GM21528 (cell line): ENCODE data around the gene MYNN.
"Not testable (repeated sequence)": the region's sequence is repeated elsewhere in the genome, so short reads cannot be mapped to it uniquely, and the experiment has no call there.

ENCODE experiments used
- ATAC-seq: cut with Tn5 transposase; IDR thresholded peaks from one replicate; pipeline ENCODE4 v1.9.1; 2021; ENCODE audit warnings: mild to moderate bottlenecking, moderate library complexity; ENCODE audit not compliant: unreplicated experiment, low FRiP score

Gene MYNN

GRCh38 chr3:169772897-169773816 is at the start of gene MYNN:
MYNN (plus strand) TSS chr3:169773396; CDS start chr3:169774296, 900 bp downstream.
- ATAC-seq, result peak; percentile 89

DNA sequence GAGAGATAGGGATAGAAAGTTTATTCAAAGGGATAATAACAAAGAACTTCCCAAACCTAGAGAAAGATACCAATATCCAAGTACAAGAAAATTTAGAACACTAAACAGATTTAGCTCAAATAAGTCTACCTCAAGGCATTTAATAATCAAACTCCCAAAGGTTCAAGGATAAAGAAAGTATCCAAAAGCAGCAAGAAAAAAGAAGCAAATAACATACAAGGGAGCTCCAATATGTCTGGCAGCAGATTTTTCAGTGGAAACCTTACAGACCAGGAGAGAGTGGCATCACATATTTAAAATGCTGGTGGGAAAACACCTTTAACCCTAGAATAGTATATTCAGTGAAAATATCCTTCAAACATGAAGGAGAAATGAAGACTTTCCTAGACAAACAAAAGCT is 41.3 kb upstream of the MYNN start:
- not testable (repeated sequence) for ATAC-seq

DNA sequence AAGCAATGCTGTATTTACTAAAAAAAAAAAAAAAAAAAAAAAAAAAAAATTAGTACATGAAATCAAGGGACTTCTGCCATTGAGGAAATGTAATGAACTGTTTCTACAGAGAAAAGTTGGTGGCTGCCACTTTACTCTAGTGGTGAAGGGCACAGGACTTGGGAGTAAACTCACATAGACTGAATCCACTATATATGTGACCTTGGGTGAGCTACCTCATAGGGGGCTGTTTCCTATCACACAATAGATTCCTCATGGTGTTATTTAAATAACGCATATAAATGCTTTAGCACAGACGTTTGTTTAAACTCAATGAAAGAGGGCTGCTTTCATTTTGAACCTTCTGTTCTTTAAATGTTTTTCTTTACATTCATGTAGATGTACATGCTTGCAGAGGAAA is 34.1 kb upstream of the MYNN start:
- no peak for ATAC-seq

GRCh38 chr3:169744366-169745054 is 28.7 kb upstream of the MYNN start:
- no peak for ATAC-seq

- ATAC-seq, result no peak
Observed at GRCh38 chr3:169746924-169747323, 26.3 kb upstream of the MYNN start.

- no peak for ATAC-seq
Observed at GRCh38 chr3:169748670-169749069, 24.5 kb upstream of the MYNN start.

DNA sequence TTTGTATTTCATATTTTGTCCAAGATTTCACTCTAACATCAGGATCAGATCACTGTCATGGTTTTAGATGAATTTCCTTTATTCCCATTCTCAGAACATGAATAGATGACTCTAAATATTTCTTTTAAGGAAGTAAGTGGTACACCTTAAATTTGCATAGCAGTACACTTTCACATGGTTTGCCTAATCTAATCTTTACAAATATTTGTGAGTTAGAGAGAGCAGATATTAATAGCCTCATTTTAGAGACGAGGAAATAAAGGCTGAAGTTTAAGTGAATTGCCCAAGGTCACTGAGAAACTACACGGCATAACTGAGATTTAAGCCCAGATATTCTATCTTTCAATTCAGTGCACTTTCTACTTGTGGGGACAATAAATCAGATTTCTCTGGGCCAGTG is 22.5 kb upstream of the MYNN start:
- no peak for ATAC-seq

- ATAC-seq, result no peak
Observed at GRCh38 chr3:169751875-169752274, 21.3 kb upstream of the MYNN start.

- no peak for ATAC-seq
Observed at GRCh38 chr3:169754711-169755110, 18.5 kb upstream of the MYNN start.

DNA sequence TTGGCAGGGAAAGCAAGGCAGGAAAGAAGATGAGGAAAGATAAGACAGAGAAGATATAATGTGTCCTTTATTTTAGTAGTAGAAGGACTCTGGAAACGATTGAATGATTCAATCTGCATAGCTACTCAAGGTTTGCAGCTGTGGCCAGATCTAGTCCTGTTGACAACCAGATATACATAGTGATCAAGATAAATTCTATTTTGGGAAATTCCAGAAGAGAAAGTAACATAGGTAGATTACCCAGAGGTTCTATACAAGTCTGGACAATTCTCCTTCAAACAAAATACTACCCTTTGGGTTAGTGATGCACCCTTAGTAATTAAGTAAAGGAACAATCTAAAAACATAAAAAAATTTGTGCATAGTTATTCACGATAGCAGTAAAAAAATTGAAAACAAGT is 17.7 kb upstream of the MYNN start:
- no peak for ATAC-seq

GRCh38 chr3:169758359-169758994 is 14.7 kb upstream of the MYNN start:
- ATAC-seq, result no peak

GRCh38 chr3:169759256-169759655 is 13.9 kb upstream of the MYNN start:
- peak; percentile 69 for ATAC-seq

DNA sequence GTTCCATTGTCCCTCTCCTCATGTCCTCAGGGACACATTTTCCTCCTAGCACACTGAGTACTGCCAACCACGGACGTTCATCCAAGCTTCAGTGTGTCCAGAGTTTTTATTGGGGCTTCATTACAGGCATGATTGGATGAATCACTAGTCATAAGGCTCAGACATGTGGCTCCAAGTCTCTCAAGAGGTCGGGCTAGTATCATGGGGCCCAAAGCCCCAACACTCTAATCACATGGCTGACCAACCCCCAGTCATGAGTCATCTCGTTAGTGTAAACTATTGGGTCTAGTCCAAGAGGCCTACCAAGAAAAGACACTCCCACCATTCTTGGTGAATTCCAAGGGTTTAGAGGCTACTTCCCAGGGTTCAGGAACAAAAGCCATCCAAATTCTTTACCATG is 12.7 kb upstream of the MYNN start:
- no peak for ATAC-seq

DNA sequence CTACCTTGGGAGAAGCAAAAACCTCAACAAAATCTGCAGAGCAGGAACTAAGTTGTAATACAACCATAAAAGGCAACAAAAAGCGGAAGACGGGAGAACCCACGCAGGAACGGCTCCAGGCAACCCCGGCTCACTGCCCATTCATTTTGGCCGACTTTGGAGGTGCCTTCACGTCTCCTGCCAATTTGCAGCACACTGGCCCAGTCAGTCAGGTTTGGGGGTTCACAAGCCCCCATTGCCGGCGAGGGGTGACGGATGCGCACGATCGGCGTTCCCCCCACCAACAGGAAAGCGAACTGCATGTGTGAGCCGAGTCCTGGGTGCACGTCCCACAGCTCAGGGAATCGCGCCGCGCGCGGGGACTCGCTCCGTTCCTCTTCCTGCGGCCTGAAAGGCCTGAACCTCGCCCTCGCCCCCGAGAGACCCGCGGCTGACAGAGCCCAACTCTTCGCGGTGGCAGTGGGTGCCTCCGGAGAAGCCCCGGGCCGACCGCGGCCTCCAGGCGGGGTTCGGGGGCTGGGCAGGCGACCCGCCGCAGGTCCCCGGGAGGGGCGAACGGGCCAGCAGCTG is 8.8 kb upstream of the MYNN start:
- peak; percentile 40 for ATAC-seq

DNA sequence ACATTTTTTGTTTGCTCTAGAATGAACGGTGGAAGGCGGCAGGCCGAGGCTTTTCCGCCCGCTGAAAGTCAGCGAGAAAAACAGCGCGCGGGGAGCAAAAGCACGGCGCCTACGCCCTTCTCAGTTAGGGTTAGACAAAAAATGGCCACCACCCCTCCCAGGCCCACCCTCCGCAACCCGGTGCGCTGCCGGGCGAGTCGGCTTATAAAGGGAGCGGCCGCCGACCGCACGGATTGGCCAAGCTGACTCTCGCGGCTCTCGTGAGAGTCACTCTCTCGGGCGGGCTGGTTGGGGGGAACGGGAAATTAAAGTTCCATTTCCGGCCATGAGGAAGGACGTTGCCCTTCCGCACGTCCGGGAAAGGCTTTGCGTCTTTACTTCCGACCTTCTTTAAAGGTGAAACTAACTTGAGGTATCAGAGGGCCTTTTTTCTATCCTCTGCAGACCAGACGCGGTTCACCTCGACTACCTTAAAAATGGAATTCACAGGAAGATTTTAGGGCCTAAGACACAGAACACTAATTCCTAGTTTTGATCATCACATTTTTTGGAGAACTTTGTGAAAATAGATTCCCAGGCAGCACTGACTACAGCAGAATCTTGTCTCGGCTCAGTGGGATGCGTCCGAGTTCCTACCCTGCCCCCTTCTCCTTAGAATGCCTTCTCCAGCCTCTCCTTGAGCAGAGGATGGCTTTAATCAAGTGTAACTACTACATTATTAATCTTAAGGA is 8.1 kb upstream of the MYNN start, which contains the start of gene TERC:
TSS of gene TERC (minus strand) at position 179 of the 731 bp plus-strand sequence.
- ATAC-seq, result peak; percentile 74

GRCh38 chr3:169769287-169770181 is 3.7 kb upstream of the MYNN start, which contains the start of gene ACTRT3:
ACTRT3 (minus strand) TSS chr3:169769561; CDS start chr3:169769520, 41 bp downstream.
- ATAC-seq, result peak; percentile 18

GRCh38 chr3:169771497-169772304 is 1.5 kb upstream of the MYNN start:
- ATAC-seq, result peak; percentile 26

- peak; percentile 26 for ATAC-seq
Observed at GRCh38 chr3:169772305-169772896, 795 bp upstream of the MYNN start.
